HepG2 (cell line): ENCODE measurements around the gene ZPR1. TPM values are rescaled to one million over a fixed set of nuclear protein-coding genes. Genes with fewer than 3 reads are reported as not detected.

ENCODE experiments used
- ATAC-seq: fragments of 200-7000 bp; cut with Tn5 transposase; 3 replicates; pipeline ENCODE4 v1.9.1; 2020; ENCODE audit warnings: mild to moderate bottlenecking, moderate library complexity
- BruUV-seq: library from RNA; stranded (reverse); fragments of 400-500 nt; replicated peaks from 2 replicates; lab custom pipeline; 2021; lab: Mats Ljungman, UMichigan
- CTCF ChIA-PET: fragments of 300-600 bp; formaldehyde crosslinking; extraction: SDS; loops from one replicate; lab custom pipeline; 2021; ENCODE audit warnings: low total read pairs, inconsistent platforms, low intra/inter-chr PET ratio; lab: Yijun Ruan, JAX
- POLR2A ChIA-PET: fragments of 350-600 bp; sonication (Branson Sonifier 250); formaldehyde crosslinking; loops from one replicate; lab custom pipeline; 2020; ENCODE audit warnings: antibody characterized with exemption, inconsistent platforms; lab: Yijun Ruan, JAX
- DNase-seq: peaks from one replicate; pipeline ENCODE4 v3.0.0-alpha.2; 2015; ENCODE audit warnings: low spot score
- FAIRE-seq: peaks from 3 replicates; lab custom pipeline; 2011; peaks lifted over from hg19 to GRCh38; lab: Jason Lieb, UNC
- H2AFZ ChIP-seq: one replicate; pipeline ENCODE4 v1.6.1; 2011; ENCODE audit warnings: low read length, inconsistent platforms
- H3K27ac ChIP-seq: fragments of 300-600 bp; 3 replicates; pipeline ENCODE4 v1.8.0; 2011; ENCODE audit warnings: mixed run types, mild to moderate bottlenecking, mixed read lengths, low read length, inconsistent platforms; ENCODE audit not compliant: insufficient read depth; ENCODE audit errors: extremely low read length
- H3K27me3 ChIP-seq, 2 experiments: fragments of 200-600 bp in 1 of 2; 2 replicates in 1 of 2; 3 replicates in 1 of 2; pipeline versions ENCODE4 v1.6.0 to v1.8.0; 2011; ENCODE audit warnings: low read length in 2 of 2, mild to moderate bottlenecking in 2 of 2, moderate library complexity in 2 of 2, inconsistent platforms in 1 of 2; ENCODE audit not compliant: insufficient read depth in 2 of 2, control insufficient read depth in 1 of 2
- H3K36me3 ChIP-seq, 2 experiments: fragments of 200-600 bp in 1 of 2; replicated peaks in 1 of 2; 2 replicates in 1 of 2; 3 replicates in 1 of 2; pipeline versions ENCODE4 v1.5.1 to v1.8.0; 2011; ENCODE audit warnings: low read length in 2 of 2, inconsistent platforms in 1 of 2; ENCODE audit not compliant: insufficient read depth in 2 of 2, control insufficient read depth in 1 of 2
- H3K4me1 ChIP-seq: 2 replicates; pipeline ENCODE4 v1.5.1; 2012; ENCODE audit warnings: low read length, inconsistent platforms; ENCODE audit not compliant: insufficient read depth
- H3K4me2 ChIP-seq: 2 replicates; pipeline ENCODE4 v1.6.0; 2011; ENCODE audit warnings: low read depth, low read length, inconsistent platforms
- H3K4me3 ChIP-seq, 3 experiments: fragments of 200-600 bp in 1 of 3; sonication (generic), shearing (Covaris generic) in 1 of 3; replicated peaks in 1 of 3; 2 replicates each; pipeline ENCODE4 v1.5.1; 2011 to 2016; ENCODE audit warnings: low read length in 3 of 3, inconsistent platforms in 2 of 3, low read depth in 2 of 3, mild to moderate bottlenecking in 2 of 3, control low read depth in 1 of 3, mixed read lengths in 1 of 3; ENCODE audit not compliant: insufficient read depth in 1 of 3
- H3K79me2 ChIP-seq: one replicate; pipeline ENCODE4 v1.6.1; 2011; ENCODE audit warnings: low read length, inconsistent platforms; ENCODE audit not compliant: insufficient read depth
- H3K9ac ChIP-seq: 2 replicates; pipeline ENCODE4 v1.6.0; 2011; ENCODE audit warnings: mild to moderate bottlenecking, low read depth, low read length, inconsistent platforms; ENCODE audit not compliant: insufficient read depth
- H3K9me3 ChIP-seq: 2 replicates; pipeline ENCODE4 v1.5.1; 2012; ENCODE audit warnings: mild to moderate bottlenecking, low read length
- H4K20me1 ChIP-seq: 2 replicates; pipeline ENCODE4 v1.6.0; 2011; ENCODE audit warnings: inconsistent platforms, mild to moderate bottlenecking, low read length, moderate library complexity; ENCODE audit not compliant: insufficient read depth
- CBFB ChIP-seq: sonication (generic); formaldehyde crosslinking; IDR thresholded peaks from 2 replicates; pipeline ENCODE4 v1.4.0; 2020; ENCODE audit warnings: missing genetic modification reagents
- ELF3 ChIP-seq: IDR thresholded peaks from 2 replicates; pipeline ENCODE4 v1.6.1; 2016; ENCODE audit warnings: missing genetic modification reagents, missing compliant biosample characterization
- FUBP1 ChIP-seq: sonication (generic); formaldehyde crosslinking; IDR thresholded peaks from 2 replicates; pipeline ENCODE4 v1.5.1; 2020; ENCODE audit warnings: missing genetic modification reagents, mild to moderate bottlenecking, borderline replicate concordance
- LBX2 ChIP-seq: sonication (generic); formaldehyde crosslinking; IDR thresholded peaks from 2 replicates; pipeline ENCODE4 v1.5.0; 2020; ENCODE audit warnings: missing genetic modification reagents, mild to moderate bottlenecking, borderline replicate concordance
- MAF1 ChIP-seq: sonication (generic); formaldehyde crosslinking; IDR thresholded peaks from 2 replicates; pipeline ENCODE4 v1.5.0; 2020; ENCODE audit warnings: missing genetic modification reagents, borderline replicate concordance
- NFYB ChIP-seq: sonication (generic); formaldehyde crosslinking; IDR thresholded peaks from 2 replicates; pipeline ENCODE4 v1.4.0; 2020; ENCODE audit warnings: missing genetic modification reagents
- NFYC ChIP-seq: IDR thresholded peaks from 2 replicates; pipeline ENCODE4 v1.6.1; 2016; ENCODE audit warnings: missing genetic modification reagents, missing compliant biosample characterization
- POLR2A ChIP-seq, 2 experiments: IDR thresholded peaks; 2 replicates each; pipeline ENCODE4 v1.6.1; 2011; ENCODE audit warnings: low read depth in 2 of 2, low read length in 2 of 2, mild to moderate bottlenecking in 1 of 2, moderate library complexity in 1 of 2; ENCODE audit not compliant: insufficient read depth in 1 of 2
- SMAD3 ChIP-seq: sonication (generic); formaldehyde crosslinking; IDR thresholded peaks from 2 replicates; pipeline ENCODE4 v1.4.0; 2020; ENCODE audit warnings: missing genetic modification reagents
- SRSF9 ChIP-seq: fragments of 200-400 bp; formaldehyde crosslinking; IDR thresholded peaks from 2 replicates; pipeline ENCODE4 v1.6.1; 2018; ENCODE audit warnings: borderline replicate concordance, mild to moderate bottlenecking, low read depth, low read length; ENCODE audit not compliant: insufficient read depth, poor library complexity, severe bottlenecking
- TCF12 ChIP-seq, 2 experiments: fragments of 450-650 bp in 1 of 2; sonication (generic) in 1 of 2; formaldehyde crosslinking in 1 of 2; IDR thresholded peaks; 2 replicates each; pipeline versions ENCODE4 v1.6.1 to v1.8.0; 2017 to 2022; ENCODE audit warnings: antibody characterized with exemption in 1 of 2, mild to moderate bottlenecking in 1 of 2, missing genetic modification reagents in 1 of 2, moderate library complexity in 1 of 2
- TOE1 ChIP-seq: sonication (generic); formaldehyde crosslinking; IDR thresholded peaks from 2 replicates; pipeline ENCODE4 v1.4.0; 2020; ENCODE audit warnings: mild to moderate bottlenecking, missing genetic modification reagents
- TSC22D2 ChIP-seq: sonication (generic); formaldehyde crosslinking; IDR thresholded peaks from 2 replicates; pipeline ENCODE4 v1.5.1; 2020; ENCODE audit warnings: missing genetic modification reagents, mild to moderate bottlenecking, borderline replicate concordance
- ZIK1 ChIP-seq: sonication (generic); formaldehyde crosslinking; IDR thresholded peaks from 2 replicates; pipeline ENCODE4 v1.5.0; 2020; ENCODE audit warnings: mild to moderate bottlenecking, low read depth, missing genetic modification reagents, borderline replicate concordance
- ZNF121 ChIP-seq: sonication (generic); formaldehyde crosslinking; IDR thresholded peaks from 2 replicates; pipeline ENCODE4 v1.5.0; 2020; ENCODE audit warnings: mild to moderate bottlenecking, missing genetic modification reagents
- ZNF431 ChIP-seq: sonication (generic); formaldehyde crosslinking; IDR thresholded peaks from 2 replicates; pipeline ENCODE4 v1.9.0; 2022; ENCODE audit warnings: missing genetic modification reagents, low read depth, mild to moderate bottlenecking, borderline replicate concordance
- ZNF546 ChIP-seq: sonication (generic); formaldehyde crosslinking; conservative IDR thresholded peaks from 2 replicates; pipeline ENCODE4 v1.8.1; 2023; ENCODE audit warnings: mild to moderate bottlenecking, missing genetic modification reagents
- ZZZ3 ChIP-seq: sonication (generic); formaldehyde crosslinking; IDR thresholded peaks from 2 replicates; pipeline ENCODE4 v1.4.0; 2020; ENCODE audit warnings: missing genetic modification reagents, mild to moderate bottlenecking, borderline replicate concordance
- WGBS: methylation state at CpG from one replicate; pipeline ENCODE4 v1.1.6; 2017; ENCODE audit warnings: low lambda C conversion rate; 5-methylcytosine and 5-hydroxymethylcytosine counted together
- in situ Hi-C: cut with HindIII; loops from 2 replicates; pipeline ENCODE4 v1.10.0; 2017; ENCODE audit warnings: low pct_unique_long_range_greater_than_20kb; ENCODE audit not compliant: extremely low pct_ligation_motif_present
- intact Hi-C: fragments of 100-400 bp; cut with micrococcal nuclease; formaldehyde crosslinking; loops from one replicate; pipeline ENCODE4 v1.10.0; 2022; ENCODE audit not compliant: unreplicated experiment
- polyA plus RNA-seq, 8 experiments: library from polyadenylated mRNA; depleted of rRNA in 3 of 8; stranded (reverse) in 7 of 8; unstranded in 1 of 8; fragments of >200 nt; fragmentation: Illumina TruSeq in 4 of 8; extraction: Trizol in 4 of 8; gene quantifications; 2 replicates each; pipeline versions ENCODE4 v1.2.1 to v1.2.3, GENCODE V29; 2011 to 2016; ENCODE audit warnings: low read depth in 4 of 8, missing spikeins in 1 of 8, mixed read lengths in 1 of 8; ENCODE audit not compliant: insufficient read depth in 1 of 8
- total RNA-seq, 5 experiments: library from RNA; depleted of rRNA; stranded (reverse); fragments of >200 nt; fragmentation: Illumina TruSeq; extraction: Trizol; gene quantifications; 2 replicates each; pipeline ENCODE4 v1.2.3, GENCODE V29; 2016; ENCODE audit warnings: low read depth in 1 of 5

The ZPR1 gene
- total and polyA plus RNA-seq, 2 of the 13 experiments (the other 11 are each of a cell fraction or from before 2014, with no cell fraction given), result 40.0 to 79.3 TPM

GRCh38 chr11:116730601-116731000, 57.2 kb downstream of the ZPR1 start:
- intact Hi-C loops, result no loop called here

DNA sequence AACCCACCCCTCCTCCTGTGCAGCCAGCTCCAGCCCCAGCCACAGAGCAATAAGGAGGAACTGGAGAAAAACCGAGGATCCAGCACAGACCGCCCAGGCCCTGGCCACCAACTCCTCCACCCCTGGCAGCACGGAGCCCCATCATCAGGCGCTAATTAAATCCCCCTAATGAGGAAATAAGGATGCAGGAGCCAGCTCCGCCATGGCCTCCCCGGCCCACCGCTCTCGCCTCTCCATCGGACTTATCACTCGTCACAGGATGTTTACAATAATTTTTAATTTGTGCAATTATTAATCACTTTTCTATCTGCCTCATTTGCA, 57.6 kb downstream of the ZPR1 start:
- H3K9ac ChIP-seq, result no peak overlapping the region
- DNase-seq (no peak), ATAC-seq (no peak), FAIRE-seq (no peak)
- H2AFZ ChIP-seq, result no peak overlapping the region
- POLR2A ChIA-PET, result no interaction called here
- no peak overlapping the region for H3K27ac ChIP-seq
- H3K36me3 ChIP-seq, result no peaks in the 10 kb centered on the region
- H3K4me1 ChIP-seq, result peaks cover 26% of the 10 kb centered on the region
- CTCF ChIA-PET, result no interaction called here
- H3K4me3 ChIP-seq, result no peak overlapping the region
- no peaks in the 10 kb centered on the region for H3K79me2 ChIP-seq
- H3K9me3 ChIP-seq, result no peaks in the 10 kb centered on the region
- no peaks in the 10 kb centered on the region for H4K20me1 ChIP-seq
- in situ Hi-C loops (no loop called here), intact Hi-C loops (no loop called here)
- BruUV-seq, result no TSS peak
- H3K27me3 ChIP-seq, result peaks cover 2 to 60% of the 10 kb centered on the region in 2 experiments; a peak in 3 of 5 replicates
- no peak overlapping the region for H3K4me2 ChIP-seq
- 58% methylated on average over 7 of the region's 10 CpGs for WGBS
- TF ChIP-seq LBX2 (CRISPR knock-in tag), result no peak
- TF ChIP-seq ZNF546 (CRISPR knock-in tag), result no peak
- no peak for TF ChIP-seq MAF1 (CRISPR knock-in tag)
- TF ChIP-seq TSC22D2 (CRISPR knock-in tag), result no peak
- TF ChIP-seq ZNF431 (CRISPR knock-in tag), result no peak
- no peak for TF ChIP-seq SMAD3 (CRISPR knock-in tag)
- no peak for TF ChIP-seq ZIK1 (CRISPR knock-in tag)
- TF ChIP-seq NFYB (CRISPR knock-in tag), result no peak
- TF ChIP-seq SRSF9, result no peak

More at GRCh38 chr11:116730601-116731000, 57.2 kb downstream of the ZPR1 start:
- H3K9ac ChIP-seq, result no peak overlapping the region
- peaks cover 2 to 56% of the 10 kb centered on the region in 2 experiments; a peak in 3 of 5 replicates for H3K27me3 ChIP-seq
- WGBS, result 45% methylated on average over 6 of the region's 6 CpGs
- ChIA-PET CTCF (no interaction called here), POLR2A (interaction anchor here (1.3 kb wide), 1 partner anchor 106 kb away, joined by 3 read pairs; no protein-coding TSS in a partner anchor)
- H2AFZ ChIP-seq, result no peak overlapping the region
- no peaks in the 10 kb centered on the region for H3K36me3 ChIP-seq
- BruUV-seq, result no TSS peak
- H3K79me2 ChIP-seq, result no peaks in the 10 kb centered on the region
- no peak overlapping the region for H3K27ac ChIP-seq
- ATAC-seq (no peak), DNase-seq (no peak), FAIRE-seq (no peak)
- no peaks in the 10 kb centered on the region for H3K9me3 ChIP-seq
- no peak overlapping the region for H3K4me3 ChIP-seq
- in situ Hi-C loops, result no loop called here
- no peak overlapping the region for H3K4me2 ChIP-seq
- H4K20me1 ChIP-seq, result no peaks in the 10 kb centered on the region
- TF ChIP-seq ZNF121 (CRISPR knock-in tag), result no peak
- no peak for TF ChIP-seq TOE1
- TF ChIP-seq CBFB (CRISPR knock-in tag), result no peak
- no peak for TF ChIP-seq TCF12 (IDR thresholded peaks at IDR 0.05)
- TF ChIP-seq TCF12 (CRISPR knock-in tag; IDR thresholded peaks at IDR 0.05), result no peak
- TF ChIP-seq NFYC (CRISPR knock-in tag), result no peak
- no peak for TF ChIP-seq POLR2A (IDR thresholded peaks at IDR 0.05; ENCODE audit: insufficient read depth in 1 of 2, low read depth in 2 of 2, low read length in 2 of 2)
- TF ChIP-seq ELF3 (CRISPR knock-in tag), result no peak
- no peak for TF ChIP-seq FUBP1
- TF ChIP-seq ZZZ3 (CRISPR knock-in tag), result no peak
- peaks cover 26% of the 10 kb centered on the region for H3K4me1 ChIP-seq
